ENCODE measurements around the gene MEF2C.
"Not testable (repeated sequence)": the region's sequence is repeated elsewhere in the genome, so short reads cannot be mapped to it uniquely, and the experiment has no call there.

MEF2C gene

DNA sequence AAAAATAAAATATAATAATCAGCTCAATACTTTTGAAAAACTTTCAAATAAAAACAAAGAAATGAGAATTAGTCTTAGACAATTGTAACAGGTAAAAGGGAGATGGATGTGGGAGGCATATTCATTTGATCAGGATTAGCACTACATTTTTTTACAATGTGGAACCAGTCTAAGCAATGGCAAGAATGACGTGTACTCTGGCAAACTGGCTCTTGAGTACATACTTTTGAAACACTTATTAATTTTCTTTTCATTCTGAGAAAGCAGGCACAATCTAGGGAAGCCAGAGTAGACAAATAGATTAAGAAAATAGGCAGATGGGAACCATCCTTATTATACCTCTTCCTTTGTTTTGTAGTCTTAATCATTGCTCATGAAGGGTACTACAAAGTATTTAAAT, 79.7 kb downstream of the MEF2C start:
- no peak for DNase-seq (ENCODE audit: low read depth)

GRCh38 chr5:88799938-88800535, 82.9 kb downstream of the MEF2C start:
- no peak for DNase-seq (ENCODE audit: low read depth)

GRCh38 chr5:88798933-88799332, 84.1 kb downstream of the MEF2C start:
- not testable (repeated sequence) for DNase-seq (ENCODE audit: low read depth)

DNA sequence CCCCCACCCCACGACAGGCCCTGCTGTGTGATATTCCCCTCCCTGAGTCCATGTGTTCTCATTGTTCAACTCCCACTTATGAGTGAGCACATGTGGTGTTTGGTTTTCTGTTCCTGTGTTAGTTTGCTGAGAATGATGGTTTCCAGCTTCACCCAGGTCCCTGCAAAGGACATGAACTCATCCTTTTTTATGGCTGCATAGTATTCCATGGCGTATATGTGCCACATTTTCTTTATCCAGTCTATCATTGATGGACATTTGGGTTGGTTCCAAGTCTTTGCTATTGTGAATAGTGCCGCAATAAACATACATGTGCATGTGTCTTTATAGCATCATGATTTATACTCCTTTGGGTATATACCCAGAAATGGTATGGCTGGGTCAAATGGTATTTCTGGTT, 89.2 kb downstream of the MEF2C start:
- DNase-seq (ENCODE audit: low read depth): not testable (repeated sequence)

- no peak for DNase-seq (ENCODE audit: low read depth)
These were observed 90.7 kb downstream of the MEF2C start for GRCh38 chr5:88792144-88792840.

DNA sequence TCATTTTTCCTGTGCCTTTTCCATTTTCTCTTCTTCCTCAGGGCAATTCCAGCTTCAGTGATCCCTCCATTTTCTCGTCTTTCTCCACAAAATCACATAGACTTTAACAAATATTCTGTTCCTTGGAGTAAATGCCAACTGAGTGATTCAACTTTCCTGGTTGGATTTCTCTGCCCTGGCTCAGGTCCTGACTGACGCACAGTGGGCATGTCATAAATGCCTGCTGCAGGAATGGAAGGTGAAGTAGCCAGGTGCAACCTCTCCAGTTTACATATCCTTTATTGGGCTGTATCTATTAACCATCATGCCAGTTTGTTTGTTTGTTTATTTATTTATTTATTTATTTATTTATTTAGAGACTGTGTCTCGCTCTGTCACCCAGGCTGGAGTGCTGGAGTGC, 95.1 kb downstream of the MEF2C start:
- no peak for DNase-seq (ENCODE audit: low read depth)

GRCh38 chr5:88786789-88787188, 96.2 kb downstream of the MEF2C start:
- no peak for DNase-seq (ENCODE audit: low read depth)

DNA sequence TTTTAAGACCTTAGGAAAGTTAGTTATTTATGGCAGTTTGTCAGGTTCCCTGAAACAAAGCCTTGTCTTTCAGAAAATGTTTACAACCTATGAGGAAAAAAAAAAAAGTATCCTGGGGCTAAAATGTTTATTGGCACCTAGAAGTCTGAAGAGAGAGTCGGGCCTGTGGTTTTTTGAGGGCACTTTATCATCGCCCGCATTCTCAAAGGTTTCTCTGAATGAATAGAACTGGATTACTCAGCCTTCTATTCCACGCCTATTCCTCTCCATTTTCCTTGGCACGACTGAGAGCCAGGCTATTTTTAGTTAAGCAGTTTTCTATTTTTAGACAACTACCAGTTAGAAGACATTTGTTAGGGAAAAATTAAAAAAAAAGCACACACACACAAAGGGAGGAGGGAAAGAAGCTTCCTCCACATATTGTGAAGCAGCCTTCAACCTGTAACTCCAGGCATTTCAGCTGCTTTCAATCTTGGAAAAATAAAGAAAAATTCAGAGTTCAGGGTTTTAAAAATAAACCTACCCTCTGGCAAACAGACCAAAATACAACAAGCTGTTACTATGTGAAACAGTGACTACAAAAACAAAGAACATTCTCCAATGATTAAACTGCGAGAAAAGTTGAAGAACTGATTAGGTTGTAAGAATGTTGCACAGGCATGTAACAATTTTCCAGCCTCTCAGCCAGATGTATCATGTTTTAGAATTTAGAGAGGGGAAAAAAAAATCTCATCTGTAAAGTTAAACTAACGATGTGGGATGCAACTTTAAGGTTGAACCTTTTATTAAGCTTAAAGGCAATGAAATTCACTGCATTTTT, 97.0 kb downstream of the MEF2C start:
- DNase-seq (ENCODE audit: low read depth): no peak

DNA sequence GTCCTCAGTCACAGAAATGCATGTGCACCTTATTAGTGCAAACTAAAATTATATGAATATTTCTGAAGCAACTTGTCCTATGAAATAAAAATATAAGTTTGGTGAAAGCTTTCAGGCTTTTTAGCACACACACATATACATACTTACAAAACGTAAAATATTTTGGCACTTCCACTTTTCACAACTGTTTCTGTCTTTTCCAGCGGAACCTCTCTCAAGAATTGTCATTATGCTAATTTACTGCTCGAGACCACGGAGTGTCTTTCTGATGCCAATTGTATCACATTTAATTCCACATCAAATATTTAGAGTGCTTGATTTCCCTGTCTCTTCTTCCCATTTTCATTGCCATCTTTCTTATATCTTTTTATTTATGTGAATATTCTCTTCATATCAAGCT, 100.4 kb downstream of the MEF2C start:
- DNase-seq (ENCODE audit: low read depth): no peak

GRCh38 chr5:88780736-88781135, 102.2 kb downstream of the MEF2C start:
- DNase-seq (ENCODE audit: low read depth): no peak

- DNase-seq (ENCODE audit: low read depth): no peak
These were observed 104.2 kb downstream of the MEF2C start for GRCh38 chr5:88778736-88779135.

DNA sequence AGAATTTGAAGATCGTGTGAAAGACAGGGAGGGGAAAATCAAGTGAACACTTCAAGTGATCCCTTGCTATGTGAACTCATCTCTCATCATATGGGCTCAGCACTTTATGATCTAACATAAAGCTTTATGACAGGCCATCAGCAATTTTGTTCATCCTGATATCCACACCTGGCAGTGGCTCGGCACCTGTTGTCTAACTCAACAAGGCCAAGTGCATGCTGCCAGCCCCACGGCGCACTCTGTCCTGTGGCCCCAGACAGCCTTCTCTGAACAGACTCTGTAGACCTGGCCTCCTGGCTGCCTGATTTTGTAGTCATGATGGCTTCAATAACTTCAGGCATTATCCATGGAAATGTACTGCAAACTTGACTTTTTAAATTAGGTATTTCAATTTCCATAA, 106.3 kb downstream of the MEF2C start:
- no peak for DNase-seq (ENCODE audit: low read depth)

DNA sequence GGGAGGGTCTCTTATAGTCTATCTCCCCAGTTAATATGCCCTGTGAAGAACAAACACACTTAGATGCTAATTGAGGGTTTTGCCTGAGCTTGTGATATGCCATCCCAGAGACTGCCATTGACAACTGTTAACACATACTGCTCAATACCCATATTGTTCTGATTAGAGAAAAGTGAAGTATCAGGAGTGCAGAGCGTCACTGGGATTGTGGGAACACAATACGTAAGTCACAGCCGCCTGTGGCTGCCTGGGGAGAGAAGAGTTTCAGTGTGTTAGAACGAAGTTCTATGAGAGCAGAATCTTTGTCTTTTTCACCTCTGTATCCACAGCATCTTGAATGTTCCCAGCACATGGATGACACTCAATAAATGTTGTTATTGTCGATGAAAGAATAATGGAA, 110.2 kb downstream of the MEF2C start:
- DNase-seq (ENCODE audit: low read depth): no peak

- DNase-seq (ENCODE audit: low read depth): no peak
These were observed 110.9 kb downstream of the MEF2C start for GRCh38 chr5:88772047-88772446.

DNA sequence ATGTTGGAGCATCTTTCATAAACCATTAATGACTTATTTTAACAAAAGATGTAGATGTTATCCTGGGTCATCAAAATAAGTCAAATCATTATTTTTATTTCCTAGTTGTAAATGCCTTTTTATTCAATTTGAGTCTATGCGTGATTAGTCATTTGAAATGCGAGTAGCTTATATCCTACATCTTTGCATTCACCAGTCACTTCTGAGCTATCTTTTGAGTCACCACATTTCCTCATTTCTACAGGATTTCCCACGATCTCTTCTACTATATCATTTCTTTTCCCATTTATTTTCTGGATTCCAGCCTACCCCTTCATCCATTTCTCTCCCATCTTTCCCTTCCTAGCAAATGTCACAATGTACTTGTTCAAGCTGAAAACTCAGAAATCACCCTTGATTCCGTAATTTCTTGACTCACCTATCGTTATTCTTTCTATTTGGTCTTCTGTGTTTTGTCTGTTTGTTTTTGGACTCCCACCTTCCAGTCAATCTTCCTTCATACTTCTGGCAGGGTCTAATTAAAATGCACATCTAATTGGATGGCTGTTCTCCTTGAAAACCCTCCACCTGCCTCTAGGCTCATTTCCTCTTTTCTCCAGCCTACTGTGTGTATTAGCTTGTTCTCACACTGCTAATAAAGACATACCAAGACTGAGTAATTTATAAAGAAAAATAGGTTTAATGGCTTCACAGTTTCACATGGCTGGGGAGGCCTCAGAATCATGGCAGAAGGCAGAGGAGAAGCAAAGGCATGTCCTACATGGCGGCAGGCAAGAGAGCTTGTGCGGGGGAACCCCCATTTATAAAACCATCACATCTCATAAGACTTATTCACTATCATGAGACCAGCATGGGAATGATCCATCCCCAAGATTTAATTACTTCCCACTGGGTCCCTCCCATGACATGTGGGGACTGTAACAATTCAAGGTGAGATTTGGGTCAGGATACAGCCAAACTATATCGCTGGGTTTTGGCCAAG, 112.4 kb downstream of the MEF2C start:
- DNase-seq (ENCODE audit: low read depth): no peak

DNA sequence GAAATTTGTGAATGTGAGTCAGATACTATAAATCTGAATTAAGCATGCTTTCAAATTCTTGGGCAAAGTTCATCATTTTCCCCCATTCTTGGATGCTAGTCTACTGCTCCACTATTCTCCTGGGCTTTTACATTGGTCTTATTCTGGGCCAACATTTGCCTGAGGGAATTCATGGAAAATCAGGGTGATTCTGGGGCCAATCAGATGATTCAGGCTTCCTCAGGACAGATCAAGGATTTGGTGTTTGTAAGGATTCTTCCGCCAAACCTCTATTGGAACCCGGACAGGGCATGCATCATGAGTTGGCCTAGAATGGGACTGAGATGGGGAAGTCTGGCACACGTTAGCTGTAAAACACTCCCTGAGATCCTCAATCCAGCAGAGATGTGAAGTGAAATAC, 113.8 kb downstream of the MEF2C start:
- no peak for DNase-seq (ENCODE audit: low read depth)

GRCh38 chr5:88768411-88768810, 114.6 kb downstream of the MEF2C start:
- no peak for DNase-seq (ENCODE audit: low read depth)

- DNase-seq (ENCODE audit: low read depth): no peak
These were observed 117.2 kb downstream of the MEF2C start for GRCh38 chr5:88765798-88766197.

DNA sequence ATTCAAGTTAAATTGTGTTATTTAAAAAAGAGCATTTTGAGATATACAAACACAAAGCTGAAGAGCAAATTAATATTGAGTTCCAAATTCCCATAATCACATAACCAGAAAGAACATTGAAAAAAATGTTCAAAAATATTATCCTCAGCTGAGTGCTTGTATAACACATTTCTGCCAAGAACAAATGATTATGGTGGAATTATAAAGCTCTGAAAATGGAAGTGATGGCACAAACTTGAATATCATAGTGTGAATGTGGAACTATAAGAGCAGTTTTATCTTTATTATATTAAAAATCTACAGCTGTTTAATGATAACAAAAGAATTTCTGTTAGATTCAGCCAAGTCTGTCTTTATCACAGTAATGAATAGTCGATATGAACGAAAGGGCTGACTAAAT, 117.8 kb downstream of the MEF2C start:
- DNase-seq (ENCODE audit: low read depth): no peak

DNA sequence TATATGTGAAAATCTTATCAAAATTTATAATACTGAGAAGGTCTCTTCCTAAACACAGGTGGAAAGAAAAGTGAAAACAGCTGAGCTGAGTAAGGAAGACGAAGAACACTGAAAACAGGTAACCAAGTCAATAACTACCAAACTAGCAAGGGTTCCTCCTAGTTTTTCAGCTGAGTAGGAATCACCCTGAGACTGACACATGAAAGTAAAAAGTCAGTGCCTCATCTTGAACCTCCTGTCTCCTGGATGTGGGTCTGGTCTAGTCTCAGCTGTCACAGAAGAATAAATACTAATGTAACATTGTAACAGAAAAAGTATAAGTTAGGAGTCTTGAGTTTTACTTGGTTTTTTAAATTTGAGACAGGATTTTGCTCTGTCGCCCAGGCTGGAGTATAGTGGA, 121.0 kb downstream of the MEF2C start:
- no peak for DNase-seq (ENCODE audit: low read depth)

- no peak for DNase-seq (ENCODE audit: low read depth)
These were observed 121.6 kb downstream of the MEF2C start for GRCh38 chr5:88761269-88761850.

DNA sequence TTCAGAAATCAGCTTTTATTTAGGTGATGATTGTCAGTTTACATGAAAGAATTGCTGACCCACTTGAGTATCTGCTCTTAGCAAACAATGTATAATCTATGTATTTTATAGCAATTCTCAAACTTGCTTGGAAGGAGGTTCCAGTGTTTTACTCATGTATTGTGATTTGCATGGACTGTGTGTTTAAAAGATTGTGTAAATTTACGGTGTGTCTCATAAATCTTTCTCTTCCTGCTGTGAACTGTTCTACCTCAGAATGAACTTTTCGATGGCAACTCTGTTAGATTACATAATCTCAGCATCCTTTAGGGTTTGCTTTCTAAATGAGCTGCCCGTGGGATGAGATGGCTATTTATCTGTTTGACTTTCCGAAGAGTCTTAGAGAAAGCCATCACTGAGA, 122.5 kb downstream of the MEF2C start:
- DNase-seq (ENCODE audit: low read depth): no peak
